Hippocampal formation (tissue), 2 donors: ENCODE data around the gene RHEX.
"Not testable (repeated sequence)": the region's sequence is repeated elsewhere in the genome, so short reads cannot be mapped to it uniquely, and the experiment has no call there.

Experiments used
- DNase-seq, 2 donors: peaks; one replicate each; lab custom pipeline; 2025; lab: John Stamatoyannopoulos, UW

The RHEX gene

DNA sequence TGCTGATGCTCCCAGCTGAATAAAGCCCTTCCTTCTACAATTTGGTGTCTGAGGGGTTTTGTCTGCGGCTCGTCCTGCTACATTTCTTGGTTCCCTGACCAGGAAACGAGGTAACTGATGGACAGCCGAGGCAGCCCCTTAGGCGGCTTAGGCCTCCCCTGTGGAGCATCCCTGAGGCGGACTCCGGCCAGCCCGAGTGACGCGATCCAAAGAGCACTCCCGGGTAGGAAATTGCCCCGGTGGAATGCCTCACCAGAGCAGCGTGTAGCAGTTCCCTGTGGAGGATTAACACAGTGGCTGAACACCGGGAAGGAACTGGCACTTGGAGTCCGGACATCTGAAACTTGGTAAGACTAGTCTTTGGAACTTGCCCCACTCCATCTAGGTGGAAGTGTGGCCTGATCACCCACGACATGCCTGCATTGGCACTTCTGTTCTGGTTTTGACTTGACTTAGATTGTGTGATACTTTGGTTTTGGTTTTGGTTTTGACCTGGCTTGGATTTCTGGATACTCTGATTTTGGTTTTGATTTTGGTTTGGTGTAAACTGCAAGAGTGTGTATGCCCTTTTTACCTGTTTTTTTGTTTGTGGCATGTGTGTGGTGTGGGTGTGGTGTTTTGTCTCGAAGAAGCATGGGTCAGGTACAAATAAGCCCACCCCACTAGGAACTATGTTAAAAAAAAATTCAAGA, at the start of gene RHEX:
Gene RHEX, plus strand, starts transcription at position 255 of the 692 bp plus-strand sequence. CDS start 44,656 bp downstream, outside the sequence.
- not testable (repeated sequence) for DNase-seq

DNA sequence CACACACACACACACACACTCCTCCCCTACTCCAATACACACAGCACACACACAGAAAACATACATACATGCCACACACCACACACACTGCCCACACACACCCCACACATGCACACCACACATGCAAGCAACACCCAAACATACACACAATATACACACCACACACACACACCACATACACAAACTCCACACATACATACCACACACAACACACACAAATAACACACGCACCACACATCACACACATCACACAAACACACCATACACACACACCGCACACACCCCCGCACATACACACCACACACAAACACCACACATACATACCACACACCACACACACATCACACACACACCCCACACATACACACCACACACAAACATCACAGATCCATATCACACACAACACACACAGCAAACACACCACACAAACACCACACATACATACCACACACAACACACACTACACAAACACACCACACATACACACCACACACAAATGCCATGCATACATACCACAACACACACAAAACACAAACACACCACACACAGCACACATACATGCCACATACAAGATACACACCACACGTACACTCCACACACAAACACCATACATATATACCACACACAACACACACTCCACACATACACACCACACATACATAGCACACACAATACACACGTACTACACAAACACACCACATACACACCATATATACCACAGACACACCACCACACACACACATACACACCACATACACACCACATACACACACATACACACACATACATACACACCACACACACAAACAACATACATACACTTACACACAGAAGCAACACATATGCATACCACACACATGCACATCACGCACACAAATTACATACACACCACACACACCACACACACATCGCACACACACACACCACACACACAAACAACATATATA, 48.8 kb upstream of the RHEX start:
- DNase-seq, result no peak

DNA sequence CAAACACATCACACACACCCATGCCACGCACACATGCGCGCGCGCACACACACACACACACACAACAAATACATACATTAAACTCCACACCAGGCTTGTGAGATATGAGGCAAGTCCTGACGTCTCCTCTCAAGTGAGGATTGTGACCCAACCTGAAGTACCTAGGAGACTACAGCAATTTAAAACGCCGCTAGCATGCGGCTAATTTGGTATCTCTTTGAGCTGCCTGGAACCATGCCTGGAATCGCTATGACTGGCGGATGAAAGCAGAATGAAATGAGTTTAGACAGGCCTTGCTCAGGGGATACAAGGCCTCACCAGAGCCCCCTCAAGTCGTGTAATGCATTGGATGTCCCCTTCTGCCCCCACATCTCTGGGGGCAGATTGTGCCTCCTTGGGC, 48.1 kb upstream of the RHEX start:
- no peak for DNase-seq

- DNase-seq, result no peak
These were observed 47.7 kb upstream of the RHEX start for GRCh38 chr1:206005234-206005633.

DNA sequence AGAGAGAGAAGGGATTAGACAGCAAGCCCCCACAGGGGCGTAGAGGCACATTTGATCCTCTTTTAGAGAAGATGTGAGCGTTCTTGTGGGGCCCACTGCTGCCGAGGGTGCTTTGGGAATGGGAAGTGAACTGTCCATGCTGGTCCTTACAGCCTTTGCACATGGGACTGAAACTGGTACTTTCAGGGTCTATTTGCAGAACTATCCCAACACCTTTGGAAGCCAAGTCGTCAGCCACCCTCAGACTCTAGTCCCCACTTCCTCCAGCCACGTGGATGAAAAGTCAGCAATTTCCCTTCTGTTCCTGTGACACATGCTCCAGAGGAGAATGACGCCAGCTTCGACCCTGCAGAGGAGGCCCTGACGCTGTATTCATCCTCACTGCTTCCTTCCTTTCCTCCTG, 47.2 kb upstream of the RHEX start:
- peak in 1 of 2 donors; percentile 13 for DNase-seq

DNA sequence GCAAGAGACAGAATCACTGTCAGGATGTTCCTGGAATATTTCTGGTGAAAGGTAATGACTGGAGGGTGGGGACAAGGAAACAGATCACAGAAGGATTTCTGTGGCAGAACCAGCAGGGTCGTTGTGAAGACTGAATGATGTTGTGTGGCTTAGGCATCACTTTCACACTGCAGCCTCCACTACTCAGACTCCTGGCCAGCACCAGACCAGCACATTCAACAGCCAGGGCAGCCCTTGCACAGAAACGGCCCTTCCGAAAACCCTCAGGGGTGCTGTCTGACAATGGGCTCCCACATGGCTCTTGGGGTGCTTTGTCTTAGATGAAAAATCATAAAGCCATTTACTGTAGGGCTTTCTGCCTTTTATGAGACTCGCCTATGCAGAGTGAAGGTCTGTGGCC, 46.0 kb upstream of the RHEX start:
- no peak for DNase-seq

DNA sequence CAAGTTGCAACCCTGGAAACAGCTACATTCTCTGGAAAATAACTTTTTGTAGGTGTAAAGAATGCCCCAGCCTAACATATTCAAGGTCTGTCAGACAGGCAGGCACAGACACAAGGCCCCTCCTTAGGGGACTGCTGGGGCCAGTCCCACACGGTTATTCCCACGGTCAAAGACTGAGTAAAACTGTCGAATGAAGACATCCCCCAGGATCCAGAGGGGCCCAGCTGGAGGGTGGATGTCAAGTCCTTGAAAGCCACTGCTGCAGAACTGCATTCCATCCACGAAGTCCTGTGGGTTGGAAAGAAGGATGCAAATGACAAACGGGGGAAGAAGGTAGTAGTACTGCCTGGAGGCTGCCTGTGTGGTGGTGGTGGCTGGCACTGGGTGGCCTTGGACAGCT, 42.9 kb upstream of the RHEX start:
- no peak for DNase-seq

GRCh38 chr1:206011057-206011456, 41.9 kb upstream of the RHEX start:
- no peak for DNase-seq

DNA sequence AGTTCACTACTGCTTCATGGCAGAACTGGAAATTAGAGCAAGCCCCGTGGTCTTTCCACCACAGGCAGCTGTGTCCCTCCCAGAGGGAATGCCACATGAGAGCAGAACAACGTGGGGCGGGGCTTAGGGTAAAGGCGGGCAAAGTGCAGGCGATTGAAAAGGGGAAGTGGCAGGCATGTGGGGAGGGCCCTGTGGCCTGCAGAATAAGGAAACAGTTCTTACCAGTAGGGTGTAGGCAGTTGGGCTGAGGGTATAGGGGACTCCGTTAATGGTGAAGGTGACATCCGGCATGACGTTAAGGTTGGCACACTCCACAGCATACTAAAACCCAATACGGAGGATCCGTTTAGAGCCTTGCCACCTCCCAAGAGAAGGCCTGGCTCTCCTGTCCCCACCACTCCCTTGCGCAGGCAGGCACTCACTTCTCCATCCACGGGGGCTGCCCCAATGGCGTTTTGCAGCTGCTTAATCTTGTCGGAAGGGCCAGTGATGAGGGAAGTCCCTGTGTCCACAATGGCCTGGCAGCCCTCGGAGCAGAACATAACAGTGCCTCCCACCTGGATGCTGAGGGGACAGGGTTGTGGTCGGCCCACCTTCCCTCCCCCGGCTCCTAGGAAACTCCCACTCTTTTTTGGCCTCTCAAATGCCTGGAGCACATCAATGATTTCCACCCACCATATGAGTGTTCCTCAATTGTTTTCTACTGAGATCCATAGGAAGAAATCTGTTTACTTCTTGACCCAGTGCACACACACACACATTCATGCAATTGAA, 40.7 kb upstream of the RHEX start:
- DNase-seq, result peak; percentile 20 to 57

DNA sequence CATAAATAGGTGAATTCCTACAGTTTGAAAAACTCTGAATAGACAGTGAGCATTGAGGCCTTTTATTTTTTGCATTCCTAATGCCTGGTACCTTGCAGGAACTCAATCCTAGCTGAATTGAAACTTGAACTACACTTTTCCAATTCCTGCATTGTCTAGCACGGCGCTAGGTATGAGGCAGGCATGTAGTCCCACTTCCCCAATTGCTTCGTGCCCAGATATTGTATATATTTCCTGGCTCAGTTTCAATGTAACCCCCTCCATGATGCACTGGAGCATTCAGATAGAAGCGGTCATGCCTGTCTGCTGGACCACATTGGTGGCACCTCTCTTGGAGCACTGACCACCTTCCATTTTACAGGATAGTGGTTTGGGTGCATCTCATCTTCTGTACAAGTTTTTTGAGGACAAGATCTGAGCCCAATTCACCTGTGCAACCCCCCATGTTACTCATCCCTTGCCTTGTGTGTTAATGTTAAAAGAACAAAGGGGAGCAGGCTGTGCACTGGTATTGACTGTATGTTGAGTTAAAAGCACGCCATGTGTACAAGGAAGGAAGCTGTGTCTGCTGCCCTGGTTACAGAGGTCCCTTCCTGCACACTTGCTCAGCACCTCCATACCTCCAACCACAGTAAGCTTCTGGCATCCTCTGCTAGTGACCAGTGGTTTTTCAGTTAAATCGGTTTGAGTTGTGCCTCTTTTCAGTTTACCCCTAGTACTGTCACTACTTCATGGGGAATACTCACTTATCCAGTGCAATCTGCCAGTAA, 39.8 kb upstream of the RHEX start:
- no peak for DNase-seq

DNA sequence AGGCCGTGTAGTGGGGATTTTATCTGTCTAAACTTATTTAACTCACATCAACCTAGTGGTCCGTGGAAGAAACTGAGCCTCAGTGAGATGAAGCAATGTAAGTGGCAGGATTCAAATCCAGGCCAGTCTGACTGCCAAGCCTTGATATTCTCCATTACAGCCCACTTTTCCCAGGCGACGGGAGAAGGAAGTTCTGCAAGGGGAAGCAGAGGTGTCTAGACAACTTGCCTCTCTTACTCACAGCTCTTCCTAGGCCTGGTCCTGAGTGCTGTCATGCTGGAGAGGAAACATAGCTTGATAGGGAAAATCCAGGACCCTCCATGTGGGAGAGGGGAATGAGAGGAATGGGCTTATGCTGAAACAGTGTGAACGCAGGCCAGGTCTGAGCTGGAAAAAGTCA, 38.4 kb upstream of the RHEX start:
- no peak for DNase-seq

DNA sequence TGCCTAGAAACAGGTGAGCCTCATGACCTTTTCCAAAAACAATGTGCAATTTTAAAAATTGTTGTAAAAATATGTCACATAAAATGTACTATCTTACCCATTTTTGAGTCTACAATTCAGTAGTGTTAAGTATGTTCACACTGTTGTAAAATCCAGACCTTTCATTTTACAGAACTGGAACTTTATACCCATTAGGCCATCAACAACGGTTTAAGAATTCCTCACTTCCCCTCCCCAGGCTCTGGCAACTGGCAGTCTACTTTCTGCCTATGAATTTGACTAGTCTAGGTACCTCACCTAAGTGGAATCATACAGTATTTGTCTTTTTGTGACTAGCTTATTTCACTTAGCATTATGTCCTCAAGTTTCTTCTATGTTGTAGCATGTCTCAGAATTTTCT, 37.9 kb upstream of the RHEX start:
- no peak for DNase-seq

DNA sequence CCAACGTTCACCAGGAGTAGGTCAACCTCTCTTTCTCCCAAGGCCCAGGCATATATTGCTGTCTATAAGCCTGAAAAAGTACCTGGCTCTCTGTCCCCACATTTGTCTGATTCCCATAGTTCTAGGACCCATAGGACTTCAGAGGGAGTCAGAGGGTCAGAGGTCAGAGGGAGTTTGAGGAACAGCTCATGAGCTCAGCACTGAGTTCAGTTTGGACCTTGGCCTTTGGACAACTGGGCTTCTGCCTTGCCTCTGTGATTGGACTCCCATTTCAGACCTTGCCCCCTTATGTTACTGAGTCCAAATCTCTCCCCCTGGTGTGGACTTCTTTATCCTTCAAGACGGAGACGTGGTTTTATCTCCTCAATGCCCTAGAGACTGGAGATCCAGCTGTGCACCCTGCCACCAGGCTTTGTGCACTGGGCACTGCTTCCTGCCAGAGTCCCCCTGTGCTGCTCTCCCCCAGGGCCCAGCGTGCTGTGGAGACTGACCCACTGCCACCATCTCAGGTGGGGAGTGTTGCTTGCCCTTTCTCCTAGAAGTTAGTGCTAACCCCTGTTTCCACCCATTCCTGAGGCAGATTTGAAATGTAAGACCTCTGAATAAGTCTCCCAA, 32.5 kb upstream of the RHEX start:
- DNase-seq, result no peak

DNA sequence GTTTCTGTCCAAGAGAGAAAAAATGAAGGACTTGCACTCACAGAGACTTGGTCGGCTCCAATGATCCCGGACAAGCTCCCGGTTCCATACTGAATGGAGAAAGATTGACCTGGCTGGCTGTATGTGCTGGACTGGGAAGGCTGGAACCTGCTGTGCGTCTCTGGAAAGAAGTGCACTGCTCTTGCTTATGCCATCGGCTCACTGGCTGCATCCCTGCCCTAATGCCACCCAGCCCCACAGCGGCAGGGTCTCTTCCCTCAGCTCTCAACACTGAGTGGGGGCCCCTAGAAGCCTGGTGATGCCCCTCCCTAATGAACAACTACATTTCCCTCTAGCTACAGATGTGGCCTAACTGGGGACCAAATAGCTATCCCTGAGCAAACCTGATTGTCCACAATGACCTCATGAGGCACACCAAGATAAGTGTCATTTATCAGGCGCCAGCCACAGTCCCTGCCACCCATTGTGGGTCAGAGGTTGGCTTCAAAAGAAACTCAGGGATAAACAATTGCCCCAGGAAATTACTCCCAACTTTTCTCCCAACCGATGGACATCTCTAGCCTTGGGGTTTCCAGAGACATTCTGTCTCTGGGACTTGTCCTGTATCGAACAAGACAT, 31.9 kb upstream of the RHEX start:
- no peak for DNase-seq

- no peak for DNase-seq
These were observed 31.2 kb upstream of the RHEX start for GRCh38 chr1:206021626-206022365.

DNA sequence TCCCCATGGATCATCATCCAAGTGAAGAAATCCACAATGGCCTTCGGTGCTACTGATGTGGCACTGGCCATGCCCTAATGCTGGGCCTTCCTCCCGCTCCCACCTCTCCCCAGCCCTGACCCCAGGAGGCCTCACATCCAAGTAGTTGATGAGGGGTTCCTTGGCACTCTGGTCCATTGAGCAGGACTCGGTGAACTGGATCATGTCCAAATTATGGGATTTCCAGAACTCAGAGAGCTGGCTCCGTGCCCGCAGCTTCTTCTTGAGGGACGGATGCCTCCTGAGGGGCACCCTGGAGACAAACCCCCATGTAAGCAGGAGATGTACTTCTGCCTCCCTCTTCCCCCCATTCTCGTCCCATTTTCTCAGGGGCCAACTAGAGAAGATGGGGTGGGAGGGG, 30.2 kb upstream of the RHEX start:
- no peak for DNase-seq

DNA sequence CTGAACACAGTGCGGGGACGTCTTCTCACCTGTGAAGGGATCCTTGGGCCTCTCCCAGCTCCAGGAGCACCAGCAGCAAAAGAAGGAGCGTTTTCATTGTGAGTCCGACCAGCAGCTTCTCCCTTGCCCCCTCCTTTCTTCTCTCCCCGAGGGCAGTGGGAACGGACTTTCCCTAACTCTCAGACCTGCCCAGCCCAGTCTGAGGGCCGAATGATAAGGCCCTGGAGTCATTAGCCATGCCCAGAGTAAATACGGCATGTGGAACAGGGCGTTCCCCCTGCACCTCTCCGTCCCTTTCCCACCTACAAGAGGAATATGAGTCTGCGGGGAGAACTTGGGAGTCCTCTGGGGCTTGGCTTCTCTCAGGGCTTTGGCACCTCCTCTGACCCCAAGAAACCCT, 29.3 kb upstream of the RHEX start, which contains the start of gene CTSE:
Gene CTSE, minus strand, starts transcription at position 201 of the 400 bp plus-strand sequence. Its CDS starts 104 bp downstream, at position 97.
- DNase-seq, result no peak

- no peak for DNase-seq
These were observed 27.6 kb upstream of the RHEX start for GRCh38 chr1:206025283-206025820.

- DNase-seq, result no peak
These were observed 23.5 kb upstream of the RHEX start for GRCh38 chr1:206029484-206029883.

GRCh38 chr1:206030191-206030590, 22.8 kb upstream of the RHEX start:
- DNase-seq, result no peak
